Osteocyte (in vitro differentiated cells): Measurements from ENCODE around the gene KISS1. TPM values are rescaled to one million over a fixed set of nuclear protein-coding genes. Genes with fewer than 3 reads are reported as not detected.

Experiments used
- DNase-seq: peaks from one replicate; pipeline ENCODE4 v3.0.0; 2021; ENCODE audit warnings: mixed read lengths; ENCODE audit not compliant: unreplicated experiment; ENCODE audit errors: extremely low spot score
- H3K27ac Mint-ChIP-seq: one replicate; pipeline ENCODE4 v1.8.0; 2021; ENCODE audit warnings: mild to moderate bottlenecking, mixed read lengths; ENCODE audit not compliant: unreplicated experiment
- H3K27me3 Mint-ChIP-seq: one replicate; pipeline ENCODE4 v1.8.0; 2021; ENCODE audit warnings: mixed read lengths; ENCODE audit not compliant: unreplicated experiment
- H3K36me3 Mint-ChIP-seq: one replicate; pipeline ENCODE4 v1.8.0; 2021; ENCODE audit warnings: mixed read lengths; ENCODE audit not compliant: unreplicated experiment
- H3K4me1 Mint-ChIP-seq: one replicate; pipeline ENCODE4 v1.8.0; 2021; ENCODE audit warnings: mixed read lengths; ENCODE audit not compliant: unreplicated experiment
- H3K4me3 Mint-ChIP-seq: one replicate; pipeline ENCODE4 v1.8.0; 2021; ENCODE audit warnings: mild to moderate bottlenecking, moderate library complexity, mixed read lengths; ENCODE audit not compliant: unreplicated experiment
- H3K9me3 Mint-ChIP-seq: one replicate; pipeline ENCODE4 v1.8.0; 2021; ENCODE audit warnings: mixed read lengths; ENCODE audit not compliant: unreplicated experiment
- total RNA-seq: library from RNA; stranded (reverse); gene quantifications from 2 replicates; pipeline ENCODE4 v1.2.1, GENCODE V29; 2021
- TF ChIP-seq, protein P1 (sequence below): fragments of 200-600 bp; sonication (generic); IDR thresholded peaks from 2 replicates; pipeline ENCODE4 v1.5.0; 2021; ENCODE audit warnings: antibody characterized with exemption, mild to moderate bottlenecking, moderate library complexity

Gene KISS1
- total RNA-seq, 1 donor from 2014 or later: not detected

DNA sequence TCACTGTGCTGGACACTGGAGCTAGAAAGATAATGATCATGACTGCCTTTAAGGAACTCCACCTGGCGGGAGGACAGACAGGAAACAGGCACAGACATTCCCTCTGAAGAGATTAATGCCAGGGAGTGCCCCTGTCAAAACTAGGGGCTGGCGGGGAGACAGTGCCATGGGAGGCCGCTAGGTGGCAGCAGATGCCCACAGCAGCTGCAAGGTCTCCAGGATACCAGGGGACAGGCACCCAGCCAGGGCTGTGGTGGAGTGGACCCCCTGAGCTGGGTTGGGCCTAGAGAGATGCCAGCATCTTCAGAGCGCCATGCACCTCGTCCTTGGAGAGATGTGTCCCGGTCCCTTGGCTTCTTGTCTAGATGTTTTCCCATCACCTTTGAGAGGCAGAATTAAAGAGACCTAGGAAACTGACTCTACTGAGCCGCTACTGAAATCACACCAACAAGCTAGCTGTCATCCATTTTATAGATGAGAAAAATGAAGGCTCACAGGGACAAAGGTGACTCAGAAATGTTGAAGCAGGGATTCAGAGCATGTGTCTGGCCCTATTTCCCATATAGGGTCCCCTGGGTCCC is 33.7 kb downstream of the KISS1 start:
- peak; percentile 94 for DNase-seq
- TF ChIP-seq, protein P1, sequence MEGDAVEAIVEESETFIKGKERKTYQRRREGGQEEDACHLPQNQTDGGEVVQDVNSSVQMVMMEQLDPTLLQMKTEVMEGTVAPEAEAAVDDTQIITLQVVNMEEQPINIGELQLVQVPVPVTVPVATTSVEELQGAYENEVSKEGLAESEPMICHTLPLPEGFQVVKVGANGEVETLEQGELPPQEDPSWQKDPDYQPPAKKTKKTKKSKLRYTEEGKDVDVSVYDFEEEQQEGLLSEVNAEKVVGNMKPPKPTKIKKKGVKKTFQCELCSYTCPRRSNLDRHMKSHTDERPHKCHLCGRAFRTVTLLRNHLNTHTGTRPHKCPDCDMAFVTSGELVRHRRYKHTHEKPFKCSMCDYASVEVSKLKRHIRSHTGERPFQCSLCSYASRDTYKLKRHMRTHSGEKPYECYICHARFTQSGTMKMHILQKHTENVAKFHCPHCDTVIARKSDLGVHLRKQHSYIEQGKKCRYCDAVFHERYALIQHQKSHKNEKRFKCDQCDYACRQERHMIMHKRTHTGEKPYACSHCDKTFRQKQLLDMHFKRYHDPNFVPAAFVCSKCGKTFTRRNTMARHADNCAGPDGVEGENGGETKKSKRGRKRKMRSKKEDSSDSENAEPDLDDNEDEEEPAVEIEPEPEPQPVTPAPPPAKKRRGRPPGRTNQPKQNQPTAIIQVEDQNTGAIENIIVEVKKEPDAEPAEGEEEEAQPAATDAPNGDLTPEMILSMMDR: peak; percentile 99
- H3K4me1 Mint-ChIP-seq: no peaks in the 10 kb centered on the region
- H3K9me3 Mint-ChIP-seq: no peaks in the 10 kb centered on the region
- peaks cover 30% of the 10 kb centered on the region for H3K27me3 Mint-ChIP-seq
- H3K36me3 Mint-ChIP-seq: no peaks in the 10 kb centered on the region
- H3K4me3 Mint-ChIP-seq: no peak overlapping the region
- H3K27ac Mint-ChIP-seq: no peak overlapping the region

DNA sequence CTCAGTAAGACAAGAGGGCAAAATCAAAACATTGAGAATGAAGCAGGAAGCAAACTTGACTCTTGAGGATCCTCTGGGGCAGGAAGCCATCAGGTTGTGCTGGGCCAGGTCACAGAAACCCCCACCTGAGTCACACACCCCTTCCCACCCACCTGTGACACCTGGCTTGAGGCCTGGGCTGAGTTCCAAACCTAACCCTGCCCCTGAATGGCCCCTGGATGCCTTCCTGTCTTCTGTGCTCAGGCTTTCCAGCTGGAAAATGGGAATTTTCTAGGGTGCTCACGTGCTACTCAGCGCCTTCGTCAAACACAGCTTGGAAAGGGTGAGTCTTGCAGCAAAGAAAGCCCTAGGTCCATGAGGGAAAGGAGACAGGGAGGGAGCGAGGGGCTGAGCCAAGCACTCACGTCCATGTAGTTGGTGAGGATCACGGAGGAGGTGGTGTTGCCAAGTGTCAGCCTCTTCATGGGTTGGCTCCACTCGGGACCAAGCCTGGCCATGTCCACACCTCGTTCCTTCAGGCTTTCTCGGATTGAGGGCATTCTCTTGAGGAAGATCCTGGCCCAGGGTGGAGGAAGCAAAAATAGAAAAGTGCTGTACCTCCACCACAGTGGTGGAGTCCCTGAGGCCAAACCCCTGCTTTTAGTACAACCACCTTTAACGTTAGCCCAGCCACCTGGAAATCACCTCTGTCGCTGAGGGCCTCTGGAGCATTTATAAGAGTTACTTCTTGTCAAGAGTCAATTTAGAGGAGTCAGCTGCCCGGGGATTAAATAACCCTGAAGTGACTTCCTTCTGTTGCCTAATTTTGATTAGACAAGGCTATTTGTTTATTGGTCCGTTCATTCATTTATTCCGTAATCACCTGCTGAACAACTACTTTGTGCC is 34.4 kb downstream of the KISS1 start:
- Mint-ChIP-seq H3K4me3 (no peak overlapping the region), H3K9me3 (no peaks in the 10 kb centered on the region), H3K27ac (no peak overlapping the region), H3K36me3 (no peaks in the 10 kb centered on the region), H3K27me3 (peaks cover 27% of the 10 kb centered on the region), H3K4me1 (no peaks in the 10 kb centered on the region)
- TF ChIP-seq, protein P1: no peak
- DNase-seq: no peak

- Mint-ChIP-seq H3K4me1 (no peaks in the 10 kb centered on the region), H3K27me3 (peaks cover 22% of the 10 kb centered on the region), H3K9me3 (no peaks in the 10 kb centered on the region), H3K36me3 (no peaks in the 10 kb centered on the region), H3K27ac (no peak overlapping the region), H3K4me3 (no peak overlapping the region)
- TF ChIP-seq, protein P1: no peak
- no peak for DNase-seq
Measured at GRCh38 chr1:204157962-204158361, 38.3 kb downstream of the KISS1 start.

DNA sequence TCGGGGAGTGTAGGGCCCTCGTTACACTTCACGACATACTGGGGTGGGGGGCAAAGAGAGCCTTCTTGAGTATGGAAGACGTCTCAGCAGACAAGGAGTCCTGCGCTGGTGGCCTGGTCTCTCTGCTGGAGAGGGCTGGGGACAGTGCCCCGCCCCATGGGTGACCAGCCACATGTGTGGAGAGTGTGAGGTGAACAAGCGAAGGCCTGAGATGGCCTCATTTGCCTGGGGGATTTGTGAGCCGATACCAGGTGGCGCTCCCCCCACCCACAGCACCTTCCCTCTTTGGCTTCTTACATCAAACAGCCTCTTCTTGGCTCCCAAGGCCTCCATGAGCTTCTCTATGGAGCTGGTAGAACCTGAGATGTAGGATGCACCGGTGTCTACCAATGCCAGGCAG is 40.4 kb downstream of the KISS1 start:
- TF ChIP-seq, protein P1: no peak
- Mint-ChIP-seq H3K4me3 (no peak overlapping the region), H3K27ac (no peak overlapping the region), H3K4me1 (peaks cover 1% of the 10 kb centered on the region), H3K36me3 (no peaks in the 10 kb centered on the region), H3K9me3 (no peaks in the 10 kb centered on the region), H3K27me3 (peaks cover 13% of the 10 kb centered on the region)
- DNase-seq: no peak

- Mint-ChIP-seq H3K4me3 (no peak overlapping the region), H3K4me1 (peaks cover 11% of the 10 kb centered on the region), H3K27ac (no peak overlapping the region), H3K27me3 (peaks cover 7% of the 10 kb centered on the region), H3K9me3 (no peaks in the 10 kb centered on the region), H3K36me3 (no peaks in the 10 kb centered on the region)
- TF ChIP-seq, protein P1: no peak
- DNase-seq: no peak
Measured at GRCh38 chr1:204154568-204155255, 41.6 kb downstream of the KISS1 start.
